Activated CD4-positive, alpha-beta memory T cell treated with anti-CD3 and anti-CD28 coated beads, Interleukin-2, amount 10 ng/mL, durations not matched to agents 7 days and 5 days (primary cell): ENCODE measurements around the gene SMIM11. TPM values are rescaled to one million over a fixed set of nuclear protein-coding genes. Genes with fewer than 3 reads are reported as not detected.
"Not testable (repeated sequence)": the region's sequence is repeated elsewhere in the genome, so short reads cannot be mapped to it uniquely, and the experiment has no call there.

ENCODE experiments used
- CTCF ChIA-PET: fragments of 350-600 bp; sonication (Branson Sonifier 250); formaldehyde crosslinking; loops from one replicate; lab custom pipeline; 2021; ENCODE audit warnings: antibody characterized with exemption, inconsistent platforms; lab: Charles Lee
- POLR2A ChIA-PET: fragments of 350-600 bp; sonication (Branson Sonifier 250); formaldehyde crosslinking; loops from one replicate; lab custom pipeline; 2021; ENCODE audit warnings: antibody characterized with exemption; lab: Charles Lee
- DNase-seq: peaks from one replicate; pipeline ENCODE4 v3.0.0-alpha.2; 2020
- H3K27ac Mint-ChIP-seq: one replicate; pipeline ENCODE4 v1.8.0; 2021; ENCODE audit warnings: mild to moderate bottlenecking, mixed read lengths
- H3K27me3 Mint-ChIP-seq: one replicate; pipeline ENCODE4 v1.8.0; 2021; ENCODE audit warnings: mixed read lengths
- H3K36me3 Mint-ChIP-seq: one replicate; pipeline ENCODE4 v1.8.0; 2021; ENCODE audit warnings: low read depth, mixed read lengths
- H3K4me1 Mint-ChIP-seq: one replicate; pipeline ENCODE4 v1.8.0; 2021; ENCODE audit warnings: mixed read lengths
- H3K4me3 Mint-ChIP-seq: one replicate; pipeline ENCODE4 v1.8.0; 2021; ENCODE audit warnings: mild to moderate bottlenecking, mixed read lengths
- H3K9me3 Mint-ChIP-seq: one replicate; pipeline ENCODE4 v1.8.0; 2021; ENCODE audit warnings: mixed read lengths
- total RNA-seq, 2 experiments: library from RNA; stranded (reverse); gene quantifications; one replicate each; pipeline ENCODE4 v1.2.3, GENCODE V29; 2021

Gene SMIM11, protein sequence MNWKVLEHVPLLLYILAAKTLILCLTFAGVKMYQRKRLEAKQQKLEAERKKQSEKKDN
- 1 to 10 TPM; 3.1 to 4.2 TPM for total RNA-seq

DNA sequence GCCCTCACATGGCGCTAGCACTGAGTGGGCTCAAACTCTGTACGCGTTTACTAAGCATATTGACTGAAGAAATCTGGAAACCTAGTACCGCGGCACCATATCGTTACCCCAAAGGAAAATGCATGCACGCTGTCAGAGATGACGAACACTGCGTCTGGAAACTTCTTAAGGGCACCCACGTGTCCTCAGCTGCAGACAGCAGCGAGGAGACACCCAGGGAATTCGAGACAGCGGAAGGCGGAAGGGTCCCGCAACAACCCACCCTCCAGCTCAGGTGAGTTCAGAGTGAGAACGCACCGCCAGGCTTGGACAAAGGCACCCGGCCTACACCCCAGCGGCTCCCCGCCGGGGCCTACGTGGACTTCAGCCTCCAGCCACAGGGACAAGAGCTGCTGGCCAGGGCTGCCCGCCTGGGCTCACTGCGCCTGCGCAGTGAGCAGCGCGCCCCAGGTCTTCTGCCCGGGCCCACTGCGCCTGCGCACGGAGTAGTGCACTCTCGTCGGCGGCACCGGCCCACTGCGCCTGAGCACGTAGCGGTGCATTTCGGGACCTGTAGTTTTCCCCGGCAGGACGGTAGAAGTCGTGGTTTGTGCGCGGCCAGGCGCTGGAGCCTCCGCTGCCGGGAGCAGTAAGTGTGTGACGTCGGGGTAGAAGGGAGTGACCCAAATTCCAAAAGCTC is at the start of gene SMIM11:
SMIM11 (plus strand) TSS at position 568 of the 679 bp plus-strand sequence. CDS start 3,998 bp downstream, outside the sequence.
- CTCF ChIA-PET, H3K27ac Mint-ChIP-seq, H3K4me1 Mint-ChIP-seq, H3K27me3 Mint-ChIP-seq, DNase-seq, H3K36me3 Mint-ChIP-seq, H3K9me3 Mint-ChIP-seq, POLR2A ChIA-PET, H3K4me3 Mint-ChIP-seq: not testable (repeated sequence)

GRCh38 chr21:34330055-34330454 is 45.3 kb upstream of the SMIM11 start:
- H3K4me1 Mint-ChIP-seq = no peaks in the 10 kb centered on the region
- no peak overlapping the region for H3K27ac Mint-ChIP-seq
- peaks cover 5% of the 10 kb centered on the region for H3K9me3 Mint-ChIP-seq
- H3K27me3 Mint-ChIP-seq = no peaks in the 10 kb centered on the region
- CTCF ChIA-PET = interaction anchor here (1.0 kb wide), 1 partner anchor 18 kb away, joined by 3 read pairs; no protein-coding TSS in a partner anchor
- no peak overlapping the region for H3K4me3 Mint-ChIP-seq
- POLR2A ChIA-PET = no interaction called here
- no peaks in the 10 kb centered on the region for H3K36me3 Mint-ChIP-seq
- DNase-seq = no peak

- ChIA-PET CTCF (interaction anchor here (1.1 kb wide), 1 partner anchor 29 kb away, joined by 3 read pairs; no protein-coding TSS in a partner anchor), POLR2A (no interaction called here)
- Mint-ChIP-seq H3K27me3 (no peaks in the 10 kb centered on the region), H3K27ac (no peak overlapping the region), H3K9me3 (peaks cover 5% of the 10 kb centered on the region), H3K4me3 (no peak overlapping the region), H3K4me1 (no peaks in the 10 kb centered on the region), H3K36me3 (no peaks in the 10 kb centered on the region)
- no peak for DNase-seq
Measured at GRCh38 chr21:34331726-34332125, 43.6 kb upstream of the SMIM11 start.

DNA sequence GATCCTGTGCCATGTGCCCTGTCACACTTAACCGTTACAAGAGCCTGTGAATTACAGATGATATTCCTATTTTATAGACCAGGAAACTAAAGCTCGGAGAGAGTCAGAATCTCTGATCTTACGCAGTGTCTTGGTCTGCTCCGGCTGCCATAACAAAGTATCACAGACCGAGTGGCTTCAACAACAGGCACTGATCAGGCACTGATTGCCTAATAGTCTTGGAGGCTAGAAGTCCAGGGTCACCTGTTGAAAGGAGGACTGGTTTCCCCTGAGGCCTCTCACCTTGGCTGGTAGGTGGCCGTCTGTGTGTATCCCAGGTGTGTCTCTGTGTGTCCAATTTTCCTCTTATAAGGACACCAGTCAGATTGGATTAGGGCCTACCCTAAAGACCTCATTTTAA is 43.0 kb upstream of the SMIM11 start:
- ChIA-PET POLR2A (no interaction called here), CTCF (interaction anchor here (1.1 kb wide), 1 partner anchor 28 kb away, joined by 3 read pairs; no protein-coding TSS in a partner anchor)
- no peak overlapping the region for H3K27ac Mint-ChIP-seq
- no peak overlapping the region for H3K4me3 Mint-ChIP-seq
- peaks cover 5% of the 10 kb centered on the region for H3K9me3 Mint-ChIP-seq
- H3K27me3 Mint-ChIP-seq = no peaks in the 10 kb centered on the region
- H3K4me1 Mint-ChIP-seq = no peaks in the 10 kb centered on the region
- DNase-seq = no peak
- no peaks in the 10 kb centered on the region for H3K36me3 Mint-ChIP-seq

- no peaks in the 10 kb centered on the region for H3K27me3 Mint-ChIP-seq
- DNase-seq = no peak
- CTCF ChIA-PET = no interaction called here
- POLR2A ChIA-PET = no interaction called here
- H3K4me1 Mint-ChIP-seq = no peaks in the 10 kb centered on the region
- peaks cover 5% of the 10 kb centered on the region for H3K9me3 Mint-ChIP-seq
- no peak overlapping the region for H3K4me3 Mint-ChIP-seq
- no peak overlapping the region for H3K27ac Mint-ChIP-seq
- H3K36me3 Mint-ChIP-seq = no peaks in the 10 kb centered on the region
Measured at GRCh38 chr21:34333121-34333739, 42.1 kb upstream of the SMIM11 start.

- Mint-ChIP-seq H3K9me3 (no peaks in the 10 kb centered on the region), H3K36me3 (no peaks in the 10 kb centered on the region), H3K4me3 (no peak overlapping the region), H3K27me3 (no peaks in the 10 kb centered on the region), H3K4me1 (peaks cover 4% of the 10 kb centered on the region), H3K27ac (no peak overlapping the region)
- POLR2A ChIA-PET = no interaction called here
- no peak for DNase-seq
- CTCF ChIA-PET = interaction anchor here (2.9 kb wide), 1 partner anchor 13 kb away, joined by 9 read pairs; no protein-coding TSS in a partner anchor
Measured at GRCh38 chr21:34335316-34335715, 40.0 kb upstream of the SMIM11 start.

- H3K4me3 Mint-ChIP-seq = no peak overlapping the region
- POLR2A ChIA-PET = interaction anchor here (0.9 kb wide), 1 partner anchor 10 kb away, joined by 3 read pairs; no protein-coding TSS in a partner anchor
Measured at GRCh38 chr21:34336245-34336644, 39.1 kb upstream of the SMIM11 start.

GRCh38 chr21:34336756-34337391 is 38.4 kb upstream of the SMIM11 start:
- POLR2A ChIA-PET = interaction anchor here (0.9 kb wide), 1 partner anchor 11 kb away, joined by 3 read pairs; no protein-coding TSS in a partner anchor
- no peak overlapping the region for H3K27ac Mint-ChIP-seq
- CTCF ChIA-PET = interaction anchor here (2.9 kb wide), 1 partner anchor 11 kb away, joined by 9 read pairs; no protein-coding TSS in a partner anchor
- H3K4me3 Mint-ChIP-seq = no peak overlapping the region
- H3K27me3 Mint-ChIP-seq = peaks cover 2% of the 10 kb centered on the region
- H3K4me1 Mint-ChIP-seq = peaks cover 8% of the 10 kb centered on the region
- H3K36me3 Mint-ChIP-seq = no peaks in the 10 kb centered on the region
- DNase-seq = no peak
- no peaks in the 10 kb centered on the region for H3K9me3 Mint-ChIP-seq

More at GRCh38 chr21:34336245-34336644, 39.1 kb upstream of the SMIM11 start:
- Mint-ChIP-seq H3K36me3 (no peaks in the 10 kb centered on the region), H3K9me3 (no peaks in the 10 kb centered on the region), H3K27ac (no peak overlapping the region), H3K4me1 (peaks cover 8% of the 10 kb centered on the region), H3K27me3 (peaks cover 2% of the 10 kb centered on the region)
- no peak for DNase-seq
- CTCF ChIA-PET = interaction anchor here (2.9 kb wide), 1 partner anchor 12 kb away, joined by 9 read pairs; no protein-coding TSS in a partner anchor

DNA sequence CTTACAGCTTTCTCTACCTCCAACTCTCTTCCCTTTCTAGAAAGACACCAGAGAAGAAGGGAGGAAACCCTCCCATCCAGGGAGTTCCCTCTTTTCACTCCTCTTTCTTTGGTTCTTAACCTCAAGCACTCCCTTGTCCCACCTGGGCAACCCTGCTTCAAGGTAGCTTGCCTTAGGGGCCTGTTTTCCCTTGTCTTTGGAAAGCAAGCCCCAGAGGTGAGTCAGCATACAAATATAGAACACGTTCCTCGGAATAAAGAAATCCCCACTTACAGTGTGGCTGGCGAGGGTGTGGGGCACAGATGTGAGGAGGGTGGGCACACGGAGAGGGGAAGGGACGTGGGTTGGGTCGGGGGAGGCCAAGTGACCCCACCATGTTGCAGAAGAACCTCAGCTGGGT is 37.6 kb upstream of the SMIM11 start:
- Mint-ChIP-seq H3K36me3 (no peaks in the 10 kb centered on the region), H3K27ac (no peak overlapping the region), H3K4me1 (peaks cover 8% of the 10 kb centered on the region), H3K4me3 (no peak overlapping the region), H3K27me3 (peaks cover 2% of the 10 kb centered on the region), H3K9me3 (no peaks in the 10 kb centered on the region)
- POLR2A ChIA-PET = no interaction called here
- no peak for DNase-seq
- CTCF ChIA-PET = interaction anchor here (0.6 kb wide), 1 partner anchor 134 kb away, joined by 4 read pairs; no protein-coding TSS in a partner anchor

- ChIA-PET POLR2A (no interaction called here), CTCF (interaction anchor here (0.6 to 0.9 kb wide), 2 partner anchors 10 to 134 kb away, joined by 3 to 4 read pairs; no protein-coding TSS in a partner anchor)
- DNase-seq = no peak
- no peak overlapping the region for H3K4me3 Mint-ChIP-seq
- H3K4me1 Mint-ChIP-seq = peaks cover 8% of the 10 kb centered on the region
- no peaks in the 10 kb centered on the region for H3K9me3 Mint-ChIP-seq
- H3K27ac Mint-ChIP-seq = no peak overlapping the region
- peaks cover 2% of the 10 kb centered on the region for H3K27me3 Mint-ChIP-seq
- no peaks in the 10 kb centered on the region for H3K36me3 Mint-ChIP-seq
Measured at GRCh38 chr21:34338226-34338625, 37.1 kb upstream of the SMIM11 start.

DNA sequence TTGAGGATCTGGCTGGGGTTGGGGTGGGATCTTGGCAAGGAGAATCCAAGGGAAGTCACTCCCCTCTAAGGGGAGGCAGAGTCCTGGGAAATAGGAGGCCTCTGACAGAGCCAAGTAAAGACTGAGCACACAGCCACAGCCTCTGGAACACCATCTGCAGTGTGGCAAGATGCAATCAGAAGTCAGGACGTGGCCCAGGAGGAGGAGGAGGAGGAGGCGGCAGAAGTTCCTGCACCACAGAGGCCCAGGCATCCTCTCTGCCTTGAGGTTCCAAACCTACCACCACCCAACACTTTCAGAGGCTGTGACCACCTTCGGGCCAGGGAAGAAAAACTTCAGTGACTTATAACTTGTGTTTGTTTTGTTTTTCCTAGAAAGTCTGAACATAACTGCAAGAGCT is 35.2 kb upstream of the SMIM11 start:
- Mint-ChIP-seq H3K36me3 (no peaks in the 10 kb centered on the region), H3K9me3 (no peaks in the 10 kb centered on the region), H3K4me1 (peaks cover 8% of the 10 kb centered on the region), H3K27ac (no peak overlapping the region), H3K4me3 (no peak overlapping the region), H3K27me3 (peaks cover 2% of the 10 kb centered on the region)
- DNase-seq = no peak
- ChIA-PET POLR2A (no interaction called here), CTCF (no interaction called here)

DNA sequence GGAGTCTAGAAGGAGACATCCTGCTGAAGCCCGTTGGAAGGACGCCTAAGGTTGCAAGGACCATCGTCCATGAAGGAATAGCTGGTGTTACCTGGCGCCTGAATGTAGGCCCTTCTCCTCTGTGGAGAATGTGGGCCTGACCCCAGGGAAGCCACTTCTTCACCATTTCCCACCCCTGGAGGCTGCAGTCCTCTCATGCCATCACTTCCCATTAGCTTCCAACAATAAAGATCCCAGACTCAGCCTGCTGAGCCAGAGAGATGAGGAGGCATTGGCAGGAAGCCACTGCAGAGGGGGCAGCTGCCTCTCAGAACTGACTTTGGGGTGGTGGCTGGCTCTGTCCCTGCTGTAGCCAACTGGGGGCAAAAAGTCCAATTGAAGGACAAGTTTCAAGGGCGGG is 32.8 kb upstream of the SMIM11 start:
- no peaks in the 10 kb centered on the region for H3K36me3 Mint-ChIP-seq
- H3K27me3 Mint-ChIP-seq = peaks cover 10% of the 10 kb centered on the region
- POLR2A ChIA-PET = no interaction called here
- CTCF ChIA-PET = interaction anchor here (0.6 kb wide), 1 partner anchor 139 kb away, joined by 4 read pairs; no protein-coding TSS in a partner anchor
- peaks cover 8% of the 10 kb centered on the region for H3K4me1 Mint-ChIP-seq
- no peaks in the 10 kb centered on the region for H3K9me3 Mint-ChIP-seq
- H3K27ac Mint-ChIP-seq = no peak overlapping the region
- H3K4me3 Mint-ChIP-seq = no peak overlapping the region
- no peak for DNase-seq
